Measurements from ENCODE around the gene HNF4A. TPM values are rescaled to one million over a fixed set of nuclear protein-coding genes. Genes with fewer than 3 reads are reported as not detected.

Gene HNF4A
- polyA plus RNA-seq, 1 of the 3 experiments (the other 2 are of a cell fraction): not detected

- H3K9ac ChIP-seq: no peak overlapping the region
- TF ChIP-seq IRF3 (IDR thresholded peaks at IDR 0.05; ENCODE audit: low read depth, low read length) (no peak), MEF2A (IDR thresholded peaks at IDR 0.05; ENCODE audit: borderline replicate concordance, low read depth) (no peak)
- H3K27me3 ChIP-seq (ENCODE audit: insufficient read depth): no peaks in the 10 kb centered on the region
- no peak overlapping the region for H3K4me2 ChIP-seq
- no peak for DNase-seq
- 40% methylated on average over 12 of the region's 12 CpGs for WGBS (ENCODE audit: low lambda C conversion rate)
- H3K27ac ChIP-seq (ENCODE audit: low read depth in 2 of 2, low read length in 1 of 2): no peak overlapping the region
- H3K79me2 ChIP-seq (ENCODE audit: insufficient read depth): no peaks in the 10 kb centered on the region
- H3K4me1 ChIP-seq (ENCODE audit: control insufficient read depth in 1 of 2, insufficient read depth in 2 of 2, low read depth in 1 of 2, low read length in 1 of 2): no peaks in the 10 kb centered on the region
- no peaks in the 10 kb centered on the region for H3K9me2 ChIP-seq
- H2AFZ ChIP-seq (ENCODE audit: low read depth): no peak overlapping the region
- no peaks in the 10 kb centered on the region for H4K20me1 ChIP-seq (ENCODE audit: insufficient read depth)
- no peaks in the 10 kb centered on the region for H3F3A ChIP-seq (replicated peaks; ENCODE audit: insufficient read depth)
- POLR2A ChIA-PET: no interaction called here
- H3K36me3 ChIP-seq (replicated peaks in 1 of 2; ENCODE audit: control insufficient read depth in 1 of 2, insufficient read depth in 2 of 2, low read length in 1 of 2): no peaks in the 10 kb centered on the region
- CTCF ChIA-PET: no interaction called here
- no peak overlapping the region for H3K4me3 ChIP-seq (ENCODE audit: low read depth in 2 of 2, low read length in 1 of 2)
- no peaks in the 10 kb centered on the region for H3K9me3 ChIP-seq
These were observed 87.0 kb downstream of the HNF4A start for GRCh38 chr20:44442298-44443070.

GRCh38 chr20:44445742-44446710 is 90.5 kb downstream of the HNF4A start:
- Histone ChIP-seq H3F3A (replicated peaks; ENCODE audit: insufficient read depth) (no peaks in the 10 kb centered on the region), H3K9ac (no peak overlapping the region), H3K36me3 (replicated peaks in 1 of 2; ENCODE audit: control insufficient read depth in 1 of 2, insufficient read depth in 2 of 2, low read length in 1 of 2) (no peaks in the 10 kb centered on the region), H3K27ac (ENCODE audit: low read depth in 2 of 2, low read length in 1 of 2) (no peak overlapping the region), H3K4me2 (no peak overlapping the region), H3K27me3 (ENCODE audit: insufficient read depth) (no peaks in the 10 kb centered on the region), H3K9me2 (no peaks in the 10 kb centered on the region), H3K9me3 (no peaks in the 10 kb centered on the region), H4K20me1 (ENCODE audit: insufficient read depth) (no peaks in the 10 kb centered on the region), H2AFZ (ENCODE audit: low read depth) (no peak overlapping the region), H3K4me1 (ENCODE audit: control insufficient read depth in 1 of 2, insufficient read depth in 2 of 2, low read depth in 1 of 2, low read length in 1 of 2) (no peaks in the 10 kb centered on the region), H3K4me3 (ENCODE audit: low read depth in 2 of 2, low read length in 1 of 2) (no peak overlapping the region), H3K79me2 (ENCODE audit: insufficient read depth) (no peaks in the 10 kb centered on the region)
- no peak for DNase-seq
- 29% methylated on average over 5 of the region's 6 CpGs for WGBS (ENCODE audit: low lambda C conversion rate)
- ChIA-PET POLR2A (no interaction called here), CTCF (no interaction called here)
- TF ChIP-seq REST (IDR thresholded peaks at IDR 0.05; ENCODE audit: low read depth, low read length) (no peak), MEF2A (IDR thresholded peaks at IDR 0.05; ENCODE audit: borderline replicate concordance, low read depth) (no peak), EP300 (IDR thresholded peaks at IDR 0.05; ENCODE audit: borderline replicate concordance in 1 of 2, low read depth in 1 of 2, low read length in 1 of 2) (no peak), SMC3 (IDR thresholded peaks at IDR 0.05; ENCODE audit: low read depth, low read length) (no peak), GABPA (IDR thresholded peaks at IDR 0.05; ENCODE audit: low read depth) (no peak), POLR2AphosphoS5 (IDR thresholded peaks at IDR 0.05; ENCODE audit: low read depth, low read length) (no peak), USF1 (IDR thresholded peaks at IDR 0.05; ENCODE audit: borderline replicate concordance, low read depth) (no peak), SIN3A (IDR thresholded peaks at IDR 0.05; ENCODE audit: borderline replicate concordance, low read depth, low read length) (no peak), FOSL2 (IDR thresholded peaks at IDR 0.05; ENCODE audit: borderline replicate concordance, low read depth) (no peak), IRF3 (IDR thresholded peaks at IDR 0.05; ENCODE audit: low read depth, low read length) (no peak), USF2 (IDR thresholded peaks at IDR 0.05; ENCODE audit: borderline replicate concordance, low read depth, low read length) (no peak), GATA2 (CRISPR knock-in tag; IDR thresholded peaks at IDR 0.05) (no peak), TAF1 (IDR thresholded peaks at IDR 0.05; ENCODE audit: borderline replicate concordance, low read depth, low read length) (no peak), RXRA (IDR thresholded peaks at IDR 0.05; ENCODE audit: borderline replicate concordance, low read depth) (no peak), CHD2 (IDR thresholded peaks at IDR 0.05; ENCODE audit: low read length, partially characterized antibody) (no peak)
